Measurements from ENCODE around the gene CDYL2.

The CDYL2 gene

DNA sequence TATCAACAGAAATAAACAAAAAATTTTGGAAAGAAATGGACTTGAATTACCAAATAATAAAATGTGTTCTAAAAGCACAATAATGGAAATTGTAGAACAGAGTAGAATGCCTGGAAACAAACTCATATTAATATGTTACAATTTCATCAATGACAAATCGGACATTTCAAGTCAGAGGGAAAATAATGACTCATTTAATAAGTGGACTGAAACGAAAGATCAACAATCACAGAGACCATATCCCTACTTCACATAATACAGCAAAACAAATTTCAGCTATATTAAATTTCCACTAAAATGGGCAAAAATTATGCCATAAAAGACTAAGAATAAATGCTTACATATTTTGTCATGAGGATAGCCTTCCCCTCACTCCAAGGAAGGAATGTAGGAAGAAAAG, 25.7 kb downstream of the CDYL2 start:
- H3K4me3 ChIP-seq (ENCODE audit: low read length): no peak overlapping the region
- TF ChIP-seq, protein P1, sequence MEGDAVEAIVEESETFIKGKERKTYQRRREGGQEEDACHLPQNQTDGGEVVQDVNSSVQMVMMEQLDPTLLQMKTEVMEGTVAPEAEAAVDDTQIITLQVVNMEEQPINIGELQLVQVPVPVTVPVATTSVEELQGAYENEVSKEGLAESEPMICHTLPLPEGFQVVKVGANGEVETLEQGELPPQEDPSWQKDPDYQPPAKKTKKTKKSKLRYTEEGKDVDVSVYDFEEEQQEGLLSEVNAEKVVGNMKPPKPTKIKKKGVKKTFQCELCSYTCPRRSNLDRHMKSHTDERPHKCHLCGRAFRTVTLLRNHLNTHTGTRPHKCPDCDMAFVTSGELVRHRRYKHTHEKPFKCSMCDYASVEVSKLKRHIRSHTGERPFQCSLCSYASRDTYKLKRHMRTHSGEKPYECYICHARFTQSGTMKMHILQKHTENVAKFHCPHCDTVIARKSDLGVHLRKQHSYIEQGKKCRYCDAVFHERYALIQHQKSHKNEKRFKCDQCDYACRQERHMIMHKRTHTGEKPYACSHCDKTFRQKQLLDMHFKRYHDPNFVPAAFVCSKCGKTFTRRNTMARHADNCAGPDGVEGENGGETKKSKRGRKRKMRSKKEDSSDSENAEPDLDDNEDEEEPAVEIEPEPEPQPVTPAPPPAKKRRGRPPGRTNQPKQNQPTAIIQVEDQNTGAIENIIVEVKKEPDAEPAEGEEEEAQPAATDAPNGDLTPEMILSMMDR (conservative IDR thresholded peaks at IDR 0.05; ENCODE audit: low read length): no peak
- DNase-seq (ENCODE audit: low read depth): no peak

DNA sequence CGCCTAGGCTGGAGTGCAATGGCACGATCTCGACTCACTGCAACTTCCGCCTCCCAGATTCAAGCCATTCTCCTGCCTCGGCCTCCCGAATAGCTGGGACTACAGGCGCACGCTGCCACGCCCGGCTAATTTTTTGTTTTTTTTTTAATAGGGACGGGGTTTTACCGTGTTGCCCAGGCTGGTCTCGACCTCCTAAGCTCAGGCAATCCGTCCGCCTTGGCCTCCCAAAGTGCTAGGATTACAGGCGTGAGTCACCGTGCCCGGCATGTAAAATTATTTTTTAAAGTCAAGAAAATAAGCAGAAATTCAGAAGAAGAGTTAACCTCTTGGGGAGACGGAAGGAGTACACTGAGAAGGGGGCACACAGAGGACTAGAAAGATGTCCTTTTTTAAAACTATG, 27.5 kb downstream of the CDYL2 start:
- DNase-seq (ENCODE audit: low read depth): no peak
- no peak overlapping the region for H3K4me3 ChIP-seq (ENCODE audit: low read length)
- TF ChIP-seq, protein P1 (conservative IDR thresholded peaks at IDR 0.05; ENCODE audit: low read length): no peak

DNA sequence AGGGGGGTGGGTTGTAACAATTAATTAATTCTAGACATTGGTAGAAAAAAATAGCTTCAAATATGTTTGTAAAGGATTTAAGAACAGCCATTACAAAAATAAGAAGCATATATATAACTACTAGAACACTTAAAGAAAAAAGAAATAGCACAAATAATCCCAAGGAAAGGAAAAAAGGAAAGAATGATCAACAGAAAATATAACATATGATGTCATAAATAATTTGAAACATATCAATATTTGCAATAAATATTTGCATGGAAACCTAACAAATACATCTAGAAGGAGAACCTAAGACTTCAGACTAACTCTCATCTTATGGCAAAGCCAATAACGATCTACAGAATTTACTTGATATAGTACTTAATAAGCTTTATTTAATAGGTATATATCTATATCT, 28.9 kb downstream of the CDYL2 start:
- DNase-seq (ENCODE audit: low read depth): no peak
- TF ChIP-seq, protein P1 (conservative IDR thresholded peaks at IDR 0.05; ENCODE audit: low read length): no peak

DNA sequence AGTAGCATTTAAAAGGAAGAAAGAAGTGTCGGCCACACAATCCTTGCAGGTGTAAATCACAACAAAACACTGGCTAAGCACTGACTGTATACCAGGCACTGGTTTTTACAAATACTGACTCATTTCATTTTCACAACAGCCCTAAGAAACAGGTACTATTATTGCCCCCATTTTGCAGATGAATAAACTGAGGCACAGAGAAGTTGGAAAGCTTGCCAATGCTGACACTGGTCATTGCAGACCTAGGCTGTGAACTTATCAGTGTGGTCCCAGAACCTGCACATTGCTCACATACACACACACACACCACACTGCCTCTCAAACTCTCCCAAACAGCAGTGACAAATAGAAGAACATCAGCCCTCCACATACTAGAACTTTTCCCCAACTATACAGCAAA, 37.6 kb downstream of the CDYL2 start:
- no peak overlapping the region for H3K4me3 ChIP-seq (ENCODE audit: low read length)
- no peak for DNase-seq (ENCODE audit: low read depth)
- TF ChIP-seq, protein P1 (conservative IDR thresholded peaks at IDR 0.05; ENCODE audit: low read length): no peak

More for the DNA sequence above, 28.9 kb downstream of the CDYL2 start:
- H3K4me3 ChIP-seq (ENCODE audit: low read length): no peak overlapping the region

DNA sequence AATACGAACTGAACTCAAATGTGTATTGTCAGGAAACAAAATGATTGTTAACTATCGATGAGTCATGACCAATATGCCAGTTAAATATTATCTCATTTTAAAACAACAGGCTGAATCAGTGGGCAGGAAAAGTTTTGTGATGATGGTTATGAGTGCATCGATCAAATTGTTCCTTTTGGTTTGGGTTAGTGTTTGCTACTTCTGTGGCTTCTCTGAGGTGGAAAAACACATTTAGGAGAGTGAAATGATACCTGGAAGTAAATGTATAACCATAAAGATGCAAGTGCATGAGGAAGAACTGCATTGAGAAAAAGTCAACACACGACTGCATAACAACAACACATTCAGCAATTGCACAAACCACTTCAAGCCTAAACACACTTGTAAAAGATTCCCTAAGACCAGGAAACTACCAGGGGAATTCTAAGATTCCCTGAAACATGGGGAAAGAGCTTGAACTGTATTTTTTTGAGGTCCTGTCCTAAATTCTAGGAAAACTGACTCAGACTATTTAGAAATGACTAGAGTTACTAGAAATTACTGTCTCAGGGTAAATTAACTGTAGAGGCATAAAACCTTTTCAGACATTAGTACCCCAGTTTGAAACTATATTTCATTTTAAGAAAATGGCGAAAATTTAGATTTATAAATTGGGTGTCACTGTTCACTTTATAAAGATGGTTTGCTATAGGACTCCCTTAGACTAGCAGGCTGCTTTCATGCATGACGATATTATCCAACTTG, 44.8 kb downstream of the CDYL2 start:
- TF ChIP-seq, protein P1 (conservative IDR thresholded peaks at IDR 0.05; ENCODE audit: low read length): no peak
- H3K4me3 ChIP-seq (ENCODE audit: low read length): no peak overlapping the region
- peak; percentile 1 for DNase-seq (ENCODE audit: low read depth)

DNA sequence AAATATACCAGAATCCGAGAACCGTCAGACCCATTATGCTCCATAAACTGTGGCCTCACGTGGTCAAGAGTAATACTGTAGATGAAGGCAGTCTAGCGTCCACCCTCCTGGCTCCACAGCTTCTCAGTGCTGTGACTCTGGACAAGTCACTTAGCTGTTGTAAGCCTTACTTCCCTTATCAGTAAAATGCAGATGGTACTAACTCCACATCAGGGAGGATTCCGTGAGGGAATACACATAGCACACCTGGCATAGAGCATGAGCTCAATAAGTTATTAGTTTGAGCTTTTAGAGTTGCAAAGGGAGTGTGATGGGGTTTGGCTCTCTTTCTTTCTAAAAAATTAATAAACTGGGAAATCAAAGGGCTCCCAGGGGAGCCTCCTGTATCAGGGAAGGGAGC, 49.9 kb downstream of the CDYL2 start:
- H3K4me3 ChIP-seq (ENCODE audit: low read length): no peak overlapping the region
- DNase-seq (ENCODE audit: low read depth): no peak
- TF ChIP-seq, protein P1 (conservative IDR thresholded peaks at IDR 0.05; ENCODE audit: low read length): no peak

DNA sequence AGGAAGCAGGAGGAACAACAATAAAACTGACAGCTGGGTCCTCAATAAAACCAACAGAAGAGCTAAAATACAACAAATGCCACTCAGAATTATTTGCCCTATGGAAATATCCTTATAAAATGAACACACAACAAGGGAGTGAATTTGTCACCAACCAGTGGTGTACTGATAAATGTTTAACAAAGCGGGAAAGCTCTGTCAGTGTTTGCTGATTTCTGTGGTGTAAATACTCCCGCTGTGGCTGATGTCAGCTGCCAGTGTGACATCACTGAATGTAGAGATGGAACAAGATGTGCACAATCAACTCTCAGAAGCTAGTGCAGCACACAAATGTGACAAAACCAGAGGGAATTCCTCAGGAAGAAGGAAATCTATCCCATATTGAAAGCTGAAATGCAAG, 51.9 kb downstream of the CDYL2 start:
- TF ChIP-seq, protein P1 (conservative IDR thresholded peaks at IDR 0.05; ENCODE audit: low read length): no peak
- DNase-seq (ENCODE audit: low read depth): no peak
- H3K4me3 ChIP-seq (ENCODE audit: low read length): no peak overlapping the region
